Heart left ventricle (tissue), 16 donors: ENCODE data around the gene HOXC11. TPM values are rescaled to one million over a fixed set of nuclear protein-coding genes. Genes with fewer than 3 reads are reported as not detected.

ENCODE experiments used
- ATAC-seq, 4 donors: fragments of 200-7000 bp; cut with Tn5 transposase; one replicate each; pipeline ENCODE4 v1.9.1; 2020 to 2022; ENCODE audit warnings: moderate library complexity in 4 of 4, mild to moderate bottlenecking in 3 of 4, moderate number of reproducible peaks in 1 of 4
- DNase-seq, 5 donors: peaks; one replicate each; pipeline ENCODE4 v3.0.0-alpha.2; 2020
- H3K27ac ChIP-seq, 12 donors: fragments of 200-600 bp; sonication (generic) in 4 of 12; one replicate each; pipeline versions ENCODE4 v1.5.0 to v1.8.0; 2016 to 2022; ENCODE audit warnings: mild to moderate bottlenecking in 2 of 12
- H3K27me3 ChIP-seq, 9 donors: fragments of 200-600 bp; sonication (generic) in 2 of 9; one replicate each; pipeline versions ENCODE4 v1.5.1 to v1.8.0; 2016 to 2022; ENCODE audit warnings: mild to moderate bottlenecking in 3 of 9
- H3K36me3 ChIP-seq, 9 donors: fragments of 200-600 bp; sonication (generic) in 2 of 9; one replicate each; pipeline versions ENCODE4 v1.5.0 to v1.8.0; 2018 to 2022; ENCODE audit warnings: mild to moderate bottlenecking in 2 of 9
- H3K4me1 ChIP-seq, 12 donors: fragments of 200-600 bp; sonication (generic) in 4 of 12; one replicate each; pipeline versions ENCODE4 v1.5.0 to v1.8.0; 2016 to 2022; ENCODE audit warnings: mild to moderate bottlenecking in 3 of 12
- H3K4me3 ChIP-seq, 12 donors: fragments of 200-600 bp; sonication (generic) in 4 of 12; one replicate each; pipeline versions ENCODE4 v1.5.0 to v1.8.0; 2017 to 2022; ENCODE audit warnings: mild to moderate bottlenecking in 9 of 12, moderate library complexity in 4 of 12
- H3K9me3 ChIP-seq, 12 donors: fragments of 200-600 bp; sonication (generic) in 4 of 12; one replicate each; pipeline versions ENCODE4 v1.5.0 to v1.8.0; 2016 to 2022; ENCODE audit warnings: mild to moderate bottlenecking in 1 of 12
- CTCF ChIP-seq, 12 donors: fragments of 200-600 bp; sonication (generic) in 4 of 12; IDR thresholded peaks; one replicate each; pipeline versions ENCODE4 v1.5.0 to v1.8.0; 2018 to 2022; ENCODE audit warnings: antibody characterized with exemption in 12 of 12, mild to moderate bottlenecking in 5 of 12
- POLR2A ChIP-seq, 2 donors: fragments of 450-650 bp; IDR thresholded peaks; one replicate each; pipeline ENCODE4 v1.6.1; 2017; ENCODE audit warnings: antibody characterized with exemption in 2 of 2, mild to moderate bottlenecking in 2 of 2, moderate library complexity in 2 of 2
- WGBS, 4 donors: extraction: QIAGEN DNeasy Blood & Tissue Kit in 2 of 4; methylation state at CpG; one replicate each; pipeline versions ENCODE4 v1.1.5 to v1.1.7; 2013 to 2018; 5-methylcytosine and 5-hydroxymethylcytosine counted together
- intact Hi-C, 10 donors: fragments of 100-400 bp; cut with DNase I; formaldehyde crosslinking; loops; one replicate each; pipeline versions ENCODE4 v1.11.1 to v1.14.2; 2022
- polyA plus RNA-seq, 2 donors: library from polyadenylated mRNA; stranded (reverse); fragments of 200-250 nt; gene quantifications; one replicate each; pipeline ENCODE4 v1.2.3, GENCODE V29; 2013
- total RNA-seq, 9 donors: library from RNA; depleted of rRNA in 2 of 9; stranded (reverse); fragments of >200 nt in 2 of 9; fragmentation: NEBNext Ultra II Directional in 3 of 9; extraction: Animal tissue kit (Norgen Biotek cat#: 25700) in 3 of 9; gene quantifications; one replicate each; pipeline versions ENCODE4 v1.1.0 to v1.2.4, GENCODE V29; 2016 to 2023
- donor health status: ischemic (EF 13 %, LVEDD 7.1; RV severe dilation, severe dysfunction).
- donor health status: healthy with polysubstance abuse.
- donor health status: DM: no; HTN: yes; CAD: no.
- donor health status: DM: no; HTN: no; CAD: no.
- donor health status: ischemic (EF 25% LVEDD 6.9; RV normal size, moderate dysfunction).
- donor health status: ischemic (EF 25% LVEDD 5.7; RV mildly dilated, moderate dysfunction).
- donor health status: healthy.
- donor health status: DM: yes; HTN: yes; CAD: no.
- donor health status: ischemic (EF 35%, LVEDD 5.7; RV mildly dilated, moderate dysfunction).
- donor health status: nonischemic (EF 11% LVEDD 7.7; RV severe dilation, severe dysfunction).
- donor health status: DM: yes; HTN: yes; CAD: no.
- donor health status: PGD.
- donor health status: ischemic (EF 29% LVEDD 5.4; RV normal size, mild dysfunction).
- donor health status: nonischemic (EF 23%, LVEDD 6.1; RV moderate dilation, normal function).

The HOXC11 gene
- total and polyA plus RNA-seq, 11 donors: not detected

DNA sequence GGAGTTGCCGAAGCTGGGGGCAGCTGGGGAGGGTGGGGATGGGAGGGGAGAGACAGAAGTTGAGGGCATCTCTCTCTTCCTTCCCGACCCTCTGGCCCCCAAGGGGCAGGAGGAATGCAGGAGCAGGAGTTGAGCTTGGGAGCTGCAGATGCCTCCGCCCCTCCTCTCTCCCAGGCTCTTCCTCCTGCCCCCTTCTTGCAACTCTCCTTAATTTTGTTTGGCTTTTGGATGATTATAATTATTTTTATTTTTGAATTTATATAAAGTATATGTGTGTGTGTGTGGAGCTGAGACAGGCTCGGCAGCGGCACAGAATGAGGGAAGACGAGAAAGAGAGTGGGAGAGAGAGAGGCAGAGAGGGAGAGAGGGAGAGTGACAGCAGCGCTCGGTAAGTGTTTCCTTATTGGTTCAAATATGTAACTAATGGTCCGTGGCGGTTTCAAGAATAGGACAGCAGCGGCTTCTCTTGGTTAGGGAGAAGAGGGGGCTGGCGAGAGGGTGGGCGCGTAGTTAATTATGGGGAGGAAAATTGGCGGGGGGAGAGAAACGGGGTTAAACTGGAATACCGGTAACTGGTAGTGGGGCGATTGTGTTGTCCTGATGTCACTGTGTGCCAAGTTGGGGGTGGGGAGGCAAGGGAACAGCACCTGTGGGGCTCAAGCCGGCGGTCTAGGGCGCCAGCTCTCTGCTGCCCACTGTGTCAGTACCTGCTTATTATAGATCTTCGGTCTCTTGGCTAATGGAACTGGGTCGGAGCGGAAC, 44.3 kb downstream of the HOXC11 start:
- peak; percentile 6 to 57 (median 44) for ATAC-seq
- Histone ChIP-seq H3K36me3 (no peaks in the 10 kb centered on the region), H3K9me3 (no peaks in the 10 kb centered on the region), H3K4me3 (peak overlapping the region; percentile 13 to 56 (median 48)), H3K27ac (peak overlapping the region in 1 of 12 donors; percentile 25), H3K27me3 (peaks cover 56 to 97% (median 83%) of the 10 kb centered on the region in 9 donors), H3K4me1 (peaks cover 0 to 50% (median 24%) of the 10 kb centered on the region in 12 donors)
- WGBS, 4 donors: 3 to 4% (median 4%) methylated on average over 24 of the region's 24 CpGs
- no peak for DNase-seq
- intact Hi-C loops: no loop called here
- TF ChIP-seq CTCF (IDR thresholded peaks at IDR 0.05) (peak in 1 of 12 donors; percentile 14), POLR2A (IDR thresholded peaks at IDR 0.05) (no peak)

DNA sequence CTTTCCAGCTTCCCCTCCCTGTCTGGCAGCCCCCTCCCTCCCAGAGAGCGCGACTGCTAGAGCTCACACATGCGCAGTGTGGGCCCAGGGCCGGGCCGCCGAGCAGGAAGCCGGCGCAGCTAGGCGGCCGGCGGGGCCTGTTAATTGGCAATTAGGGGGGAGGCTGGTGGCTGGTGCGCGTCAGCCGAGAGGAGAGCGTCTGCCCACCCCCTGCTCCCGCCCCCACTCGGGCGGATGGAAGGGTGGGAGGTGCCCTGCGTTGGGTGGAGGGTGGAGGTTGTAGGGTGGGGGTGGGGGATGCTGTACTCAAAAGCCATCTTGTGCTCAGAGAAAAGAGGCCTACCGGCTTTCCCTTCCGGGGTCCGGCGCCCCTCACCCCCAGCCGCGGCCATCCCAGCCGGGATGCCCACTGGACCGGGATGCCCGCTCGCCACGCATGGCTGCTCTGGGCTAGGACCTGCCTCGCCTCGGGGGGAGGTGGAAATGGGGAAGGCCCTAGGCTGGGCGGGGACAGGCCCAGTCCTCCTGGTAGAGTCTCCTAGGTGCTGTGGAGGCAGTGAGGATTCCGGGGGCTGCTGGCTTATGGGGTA, 45.0 kb downstream of the HOXC11 start:
- peaks cover 48 to 97% (median 79%) of the 10 kb centered on the region in 9 donors for H3K27me3 ChIP-seq

GRCh38 chr12:54018468-54018984, 45.6 kb downstream of the HOXC11 start:
- H3K4me1 ChIP-seq: peaks cover 0 to 50% (median 24%) of the 10 kb centered on the region in 12 donors
- DNase-seq: no peak
- no peak for ATAC-seq
- intact Hi-C loops: no loop called here
- H3K9me3 ChIP-seq: no peaks in the 10 kb centered on the region
- H3K27ac ChIP-seq: peak overlapping the region in 2 of 12 donors; percentile 24 to 25
- peak overlapping the region in 7 of 12 donors; percentile 41 to 56 (median 49) for H3K4me3 ChIP-seq
- TF ChIP-seq CTCF (IDR thresholded peaks at IDR 0.05) (no peak), POLR2A (IDR thresholded peaks at IDR 0.05) (no peak)
- H3K27me3 ChIP-seq: peaks cover 43 to 97% (median 79%) of the 10 kb centered on the region in 9 donors
- 42 to 52% (median 48%) methylated on average over 23 to 29 of the region's 29 CpGs for WGBS, 4 donors
- no peaks in the 10 kb centered on the region for H3K36me3 ChIP-seq

More for the DNA sequence above, 45.0 kb downstream of the HOXC11 start:
- H3K27ac ChIP-seq: peak overlapping the region in 3 of 12 donors; percentile 24 to 39 (median 25)
- peaks cover 0 to 50% (median 24%) of the 10 kb centered on the region in 12 donors for H3K4me1 ChIP-seq
- peak in 1 of 12 donors; percentile 7 for TF ChIP-seq CTCF (IDR thresholded peaks at IDR 0.05)
- TF ChIP-seq POLR2A (IDR thresholded peaks at IDR 0.05): no peak
- no peaks in the 10 kb centered on the region for H3K9me3 ChIP-seq
- peak overlapping the region; percentile 13 to 56 (median 48) for H3K4me3 ChIP-seq
- WGBS, 4 donors: 0 to 8% (median 4%) methylated on average over 8 to 34 of the region's 34 CpGs
- intact Hi-C loops: no loop called here
- ATAC-seq (peak; percentile 63 to 88 (median 86)), DNase-seq (peak; percentile 38 to 86 (median 67))
- no peaks in the 10 kb centered on the region for H3K36me3 ChIP-seq
